ENCODE data around the gene SORCS2. TPM values are rescaled to one million over a fixed set of nuclear protein-coding genes. Genes with fewer than 3 reads are reported as not detected.

SORCS2 gene
- polyA plus RNA-seq, 3 donors, result 0.46 to 0.55 TPM; not detected in 1

DNA sequence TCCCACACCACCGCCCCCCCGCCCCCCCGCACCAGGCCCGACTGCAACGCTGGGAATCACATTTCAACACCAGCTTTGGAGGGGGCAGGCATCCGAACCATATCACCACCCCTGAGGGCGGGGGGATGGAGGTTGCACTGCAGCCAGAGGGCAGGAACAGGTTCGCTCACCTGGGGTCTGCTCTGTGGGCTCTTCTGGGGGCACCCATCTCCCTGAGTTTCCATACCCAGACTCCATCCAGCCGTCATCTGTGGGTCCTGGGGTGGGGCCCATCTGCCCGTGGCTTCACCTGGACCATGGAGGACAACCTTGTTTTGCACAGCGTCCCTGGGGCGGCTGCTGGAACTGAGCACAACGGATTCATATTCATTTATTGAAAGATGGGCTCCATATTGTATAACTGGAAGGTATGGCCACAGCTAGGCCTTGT, 235.5 kb downstream of the SORCS2 start:
- intact Hi-C loops (cut with micrococcal nuclease), result no loop called here
- H3K9ac ChIP-seq (ENCODE audit: insufficient read depth, low read length, poor library complexity, severe bottlenecking), result no peak overlapping the region
- no peak overlapping the region for H3K4me3 Mint-ChIP-seq
- no peak overlapping the region for H3K27ac Mint-ChIP-seq
- H3K4me1 Mint-ChIP-seq, result no peaks in the 10 kb centered on the region
- no peaks in the 10 kb centered on the region for H3K9me3 Mint-ChIP-seq
- WGBS (ENCODE audit: insufficient coverage), result 72% methylated on average over 6 of the region's 13 CpGs
- H3K4me1 ChIP-seq (ENCODE audit: control insufficient read depth in 1 of 2, insufficient read depth in 2 of 2, low read length in 2 of 2), result no peaks in the 10 kb centered on the region
- no peaks in the 10 kb centered on the region for H3K27me3 ChIP-seq (ENCODE audit: control insufficient read depth in 2 of 2, insufficient read depth in 2 of 2, low read length in 2 of 2)
- no peaks in the 10 kb centered on the region for H3K9me3 ChIP-seq (replicated peaks in 1 of 2; ENCODE audit: control insufficient read depth in 1 of 2, insufficient read depth in 1 of 2, low read length in 2 of 2)
- TF ChIP-seq, protein P1, sequence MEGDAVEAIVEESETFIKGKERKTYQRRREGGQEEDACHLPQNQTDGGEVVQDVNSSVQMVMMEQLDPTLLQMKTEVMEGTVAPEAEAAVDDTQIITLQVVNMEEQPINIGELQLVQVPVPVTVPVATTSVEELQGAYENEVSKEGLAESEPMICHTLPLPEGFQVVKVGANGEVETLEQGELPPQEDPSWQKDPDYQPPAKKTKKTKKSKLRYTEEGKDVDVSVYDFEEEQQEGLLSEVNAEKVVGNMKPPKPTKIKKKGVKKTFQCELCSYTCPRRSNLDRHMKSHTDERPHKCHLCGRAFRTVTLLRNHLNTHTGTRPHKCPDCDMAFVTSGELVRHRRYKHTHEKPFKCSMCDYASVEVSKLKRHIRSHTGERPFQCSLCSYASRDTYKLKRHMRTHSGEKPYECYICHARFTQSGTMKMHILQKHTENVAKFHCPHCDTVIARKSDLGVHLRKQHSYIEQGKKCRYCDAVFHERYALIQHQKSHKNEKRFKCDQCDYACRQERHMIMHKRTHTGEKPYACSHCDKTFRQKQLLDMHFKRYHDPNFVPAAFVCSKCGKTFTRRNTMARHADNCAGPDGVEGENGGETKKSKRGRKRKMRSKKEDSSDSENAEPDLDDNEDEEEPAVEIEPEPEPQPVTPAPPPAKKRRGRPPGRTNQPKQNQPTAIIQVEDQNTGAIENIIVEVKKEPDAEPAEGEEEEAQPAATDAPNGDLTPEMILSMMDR (IDR thresholded peaks at IDR 0.05), result no peak
- no peaks in the 10 kb centered on the region for H3K36me3 ChIP-seq (replicated peaks in 1 of 2; ENCODE audit: control insufficient read depth in 1 of 2, insufficient read depth in 2 of 2, low read length in 2 of 2)
- peaks cover 2 to 4% (median 4%) of the 10 kb centered on the region in 3 donors for H3K27me3 Mint-ChIP-seq (ENCODE audit: low read depth in 3 of 3)
- no peak overlapping the region for H3K4me3 ChIP-seq (replicated peaks in 1 of 3; ENCODE audit: low read depth in 2 of 3, low read length in 3 of 3)
- DNase-seq, result no peak
- no peaks in the 10 kb centered on the region for H3K36me3 Mint-ChIP-seq
- no peak overlapping the region for H3K4me2 ChIP-seq (replicated peaks; ENCODE audit: extremely low read depth, low read length, poor library complexity, severe bottlenecking)
- H3K27ac ChIP-seq (ENCODE audit: low read depth in 1 of 2, low read length in 2 of 2), result no peak overlapping the region
- H2AFZ ChIP-seq (ENCODE audit: insufficient read depth, low read depth, low read length, poor library complexity, severe bottlenecking), result no peak overlapping the region
- H3K79me2 ChIP-seq (ENCODE audit: insufficient read depth, low read length), result no peaks in the 10 kb centered on the region
- H4K20me1 ChIP-seq (ENCODE audit: insufficient read depth, low read length), result no peaks in the 10 kb centered on the region

- Mint-ChIP-seq H3K27me3 (ENCODE audit: low read depth in 3 of 3) (peaks cover 2 to 4% (median 3%) of the 10 kb centered on the region in 3 donors), H3K36me3 (no peaks in the 10 kb centered on the region), H3K4me1 (no peaks in the 10 kb centered on the region), H3K4me3 (no peak overlapping the region), H3K9me3 (no peaks in the 10 kb centered on the region), H3K27ac (peak overlapping the region in 2 of 7 donors; percentile 54 to 77)
- no peaks in the 10 kb centered on the region for H3K36me3 ChIP-seq (replicated peaks in 1 of 2; ENCODE audit: control insufficient read depth in 1 of 2, insufficient read depth in 2 of 2, low read length in 2 of 2)
- H3K4me2 ChIP-seq (replicated peaks; ENCODE audit: extremely low read depth, low read length, poor library complexity, severe bottlenecking), result no peak overlapping the region
- H2AFZ ChIP-seq (ENCODE audit: insufficient read depth, low read depth, low read length, poor library complexity, severe bottlenecking), result no peak overlapping the region
- H3K9ac ChIP-seq (ENCODE audit: insufficient read depth, low read length, poor library complexity, severe bottlenecking), result no peak overlapping the region
- no peaks in the 10 kb centered on the region for H3K9me3 ChIP-seq (replicated peaks in 1 of 2; ENCODE audit: control insufficient read depth in 1 of 2, insufficient read depth in 1 of 2, low read length in 2 of 2)
- no peaks in the 10 kb centered on the region for H4K20me1 ChIP-seq (ENCODE audit: insufficient read depth, low read length)
- no peak overlapping the region for H3K27ac ChIP-seq (ENCODE audit: low read depth in 1 of 2, low read length in 2 of 2)
- no peaks in the 10 kb centered on the region for H3K27me3 ChIP-seq (ENCODE audit: control insufficient read depth in 2 of 2, insufficient read depth in 2 of 2, low read length in 2 of 2)
- intact Hi-C loops (cut with micrococcal nuclease), result no loop called here
- whole genome bisulfite sequencing (ENCODE audit: insufficient coverage), result 87% methylated on average over 16 of the region's 16 CpGs
- H3K4me1 ChIP-seq (ENCODE audit: control insufficient read depth in 1 of 2, insufficient read depth in 2 of 2, low read length in 2 of 2), result no peaks in the 10 kb centered on the region
- H3K79me2 ChIP-seq (ENCODE audit: insufficient read depth, low read length), result no peaks in the 10 kb centered on the region
- TF ChIP-seq, protein P1 (IDR thresholded peaks at IDR 0.05), result no peak
- H3K4me3 ChIP-seq (replicated peaks in 1 of 3; ENCODE audit: low read depth in 2 of 3, low read length in 3 of 3), result no peak overlapping the region
- no peak for DNase-seq
Measured at GRCh38 chr4:7428261-7429068, 236.1 kb downstream of the SORCS2 start.

Measured in CD14-positive monocyte (primary cell).